A204.1 (cell line): Measurements from ENCODE around the gene KLRD1.
"Not testable (repeated sequence)": the region's sequence is repeated elsewhere in the genome, so short reads cannot be mapped to it uniquely, and the experiment has no call there.

Source experiments
- FAIRE-seq: peaks from 2 replicates; lab custom pipeline; 2012; peaks lifted over from hg19 to GRCh38; lab: Jason Lieb, UNC

The KLRD1 gene

DNA sequence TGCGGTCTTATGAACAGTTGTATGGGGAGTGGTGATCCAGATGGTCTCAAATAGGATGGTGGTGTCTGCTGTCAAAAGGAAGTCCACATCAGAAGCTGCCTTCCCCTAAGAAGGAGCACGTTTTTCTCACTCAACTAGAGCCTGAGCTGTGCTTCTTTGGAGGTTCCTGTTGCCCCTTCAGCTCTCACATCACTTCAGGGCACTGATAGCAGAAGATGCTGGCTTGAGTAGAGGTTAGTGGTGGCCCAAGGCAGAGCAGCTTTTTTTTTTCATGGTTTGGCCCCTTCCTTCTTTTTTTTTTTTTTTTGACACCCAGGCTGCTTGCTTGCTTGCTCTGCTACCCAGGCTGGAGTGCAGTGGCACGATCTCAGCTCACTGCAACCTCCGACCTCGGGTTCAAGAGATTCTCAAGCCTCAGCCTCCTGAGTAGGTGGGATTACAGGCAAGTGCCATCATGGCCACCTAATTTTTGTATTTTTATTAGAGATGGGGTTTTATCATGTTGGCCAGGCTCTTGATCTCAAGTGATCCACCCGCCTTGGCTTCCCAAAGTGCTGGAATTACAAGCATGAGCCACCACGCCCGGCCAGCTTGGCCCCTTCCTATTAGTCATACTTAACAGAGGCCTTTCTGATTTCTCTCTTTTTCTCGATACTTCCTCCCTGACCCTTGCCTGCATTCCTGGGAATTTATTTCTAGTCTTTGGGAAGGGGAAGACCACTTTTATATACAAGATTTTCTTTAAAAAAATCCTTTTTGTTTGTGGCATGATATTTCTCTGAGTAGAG, 31.6 kb downstream of the KLRD1 start:
- no peak for FAIRE-seq

DNA sequence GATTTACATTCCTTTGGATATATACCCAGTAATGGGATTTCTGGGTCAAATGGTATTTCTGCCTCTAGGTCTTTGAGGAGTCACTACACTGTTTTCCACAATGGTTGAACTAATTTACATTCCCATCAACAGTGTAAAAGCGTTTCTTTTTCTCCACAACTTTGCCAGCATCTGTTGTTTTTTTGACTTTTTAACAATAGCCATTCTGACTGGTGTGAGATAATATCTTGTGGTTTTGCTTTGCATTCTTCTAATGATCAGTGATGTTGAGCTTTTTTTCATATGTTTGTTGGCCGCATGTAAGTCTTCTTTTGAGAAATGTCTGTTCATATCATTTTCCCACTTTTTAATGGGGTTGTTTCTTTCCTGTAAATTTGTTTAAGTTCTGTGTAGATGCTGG, 33.3 kb downstream of the KLRD1 start:
- FAIRE-seq: not testable (repeated sequence)

DNA sequence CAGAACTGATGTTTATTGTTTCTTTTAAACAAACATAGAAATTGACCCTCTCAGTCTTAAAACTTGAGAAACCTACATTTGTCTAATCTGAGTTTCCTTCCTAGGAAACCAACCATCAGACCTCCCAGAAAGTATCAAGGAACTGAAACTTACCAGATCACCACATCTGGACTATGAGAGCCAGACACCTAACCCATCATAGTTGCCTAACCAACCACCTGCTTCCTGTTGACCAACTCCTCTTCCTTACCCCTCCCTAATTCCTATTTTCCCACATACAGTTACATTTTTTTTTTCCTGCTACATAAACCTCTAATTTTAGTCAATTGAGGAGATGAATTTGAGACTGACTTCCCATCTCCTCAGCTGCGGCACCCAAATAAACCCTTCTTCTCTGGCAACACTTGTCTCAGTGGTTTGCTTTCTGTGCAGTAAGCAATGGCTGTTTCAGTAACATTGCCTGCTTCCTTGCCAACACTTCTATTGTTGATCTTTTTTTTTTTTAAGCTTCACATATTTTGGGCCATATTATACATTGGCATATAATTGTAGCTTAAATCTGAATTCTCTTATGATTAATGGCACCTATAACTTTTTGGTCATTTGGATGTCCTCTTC, 34.3 kb downstream of the KLRD1 start:
- no peak for FAIRE-seq

DNA sequence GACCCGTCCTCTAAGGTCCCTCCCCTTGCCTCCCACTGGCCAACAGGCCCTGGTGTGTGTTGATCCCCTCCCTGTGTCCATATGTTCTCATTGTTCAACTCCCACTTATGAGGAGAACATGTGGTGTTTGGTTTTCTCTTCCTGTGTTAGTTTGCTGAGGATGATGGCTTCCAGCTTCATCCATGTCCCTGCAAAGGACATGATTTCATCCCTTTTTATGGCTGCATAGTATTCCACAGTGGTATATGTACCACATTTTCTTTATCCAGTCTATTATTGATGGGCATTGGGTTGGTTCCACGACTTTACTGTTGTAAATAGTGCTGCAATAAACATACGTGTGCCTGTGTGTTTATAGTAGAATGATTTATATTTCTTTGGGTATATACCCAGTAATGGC, 43.8 kb downstream of the KLRD1 start:
- not testable (repeated sequence) for FAIRE-seq

DNA sequence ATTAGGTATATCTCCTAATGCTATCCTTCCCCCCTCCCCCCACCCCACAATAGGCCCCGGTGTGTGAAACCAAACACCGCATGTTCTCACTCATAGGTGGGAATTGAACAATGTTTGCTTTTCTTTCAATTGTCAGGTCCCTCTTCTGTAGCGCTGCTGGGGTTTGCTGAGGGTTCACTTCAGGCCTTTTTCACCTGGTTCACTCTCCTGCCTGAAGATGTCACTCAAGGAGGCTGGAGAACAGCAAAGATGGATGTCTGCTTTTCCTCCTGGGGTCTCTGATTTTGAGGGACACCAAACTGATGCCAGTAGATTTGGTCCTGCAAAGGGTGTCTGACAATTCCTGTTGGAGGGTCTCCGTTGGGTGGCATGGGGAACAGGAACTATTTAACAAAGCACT, 46.4 kb downstream of the KLRD1 start:
- FAIRE-seq: no peak

DNA sequence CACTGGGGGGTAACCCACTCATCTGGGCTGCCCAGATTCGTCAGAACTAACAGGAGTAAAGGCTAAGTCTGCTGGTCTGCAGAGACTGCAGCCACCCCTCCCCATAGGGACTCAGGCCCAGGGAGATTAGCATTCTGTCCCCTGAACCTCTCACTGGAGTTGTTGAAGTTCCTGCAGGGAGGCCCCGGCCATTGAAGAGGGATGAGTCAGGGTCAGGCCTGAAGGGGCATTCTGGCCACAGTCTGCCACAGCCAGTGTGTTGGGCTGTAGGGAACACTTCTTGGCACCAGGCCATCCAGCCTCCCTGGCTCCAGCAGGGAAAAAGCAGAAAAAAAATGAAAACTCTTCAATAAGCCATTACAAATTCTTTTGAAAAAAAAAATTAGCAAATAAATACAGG, 46.8 kb downstream of the KLRD1 start:
- FAIRE-seq: no peak

DNA sequence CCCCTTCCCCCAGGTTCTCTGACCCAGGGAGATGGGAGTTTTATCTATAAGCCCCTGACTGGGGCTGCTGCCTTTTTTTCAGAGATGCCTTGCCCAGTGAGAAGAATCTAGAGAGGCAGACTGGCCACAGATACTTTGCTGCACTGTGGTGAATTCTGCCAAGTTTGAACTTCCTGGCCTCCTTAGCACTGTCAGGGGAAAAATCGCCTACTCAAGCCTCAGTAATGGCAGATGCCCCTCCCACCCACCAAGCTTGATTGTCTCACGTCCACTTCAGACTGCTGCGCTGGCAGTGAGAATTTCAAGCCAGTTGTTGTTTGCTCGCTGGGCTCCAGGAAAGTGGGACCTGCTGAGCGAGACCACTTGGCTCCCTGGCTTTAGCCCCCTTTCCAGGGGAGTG, 50.5 kb downstream of the KLRD1 start:
- FAIRE-seq: no peak

DNA sequence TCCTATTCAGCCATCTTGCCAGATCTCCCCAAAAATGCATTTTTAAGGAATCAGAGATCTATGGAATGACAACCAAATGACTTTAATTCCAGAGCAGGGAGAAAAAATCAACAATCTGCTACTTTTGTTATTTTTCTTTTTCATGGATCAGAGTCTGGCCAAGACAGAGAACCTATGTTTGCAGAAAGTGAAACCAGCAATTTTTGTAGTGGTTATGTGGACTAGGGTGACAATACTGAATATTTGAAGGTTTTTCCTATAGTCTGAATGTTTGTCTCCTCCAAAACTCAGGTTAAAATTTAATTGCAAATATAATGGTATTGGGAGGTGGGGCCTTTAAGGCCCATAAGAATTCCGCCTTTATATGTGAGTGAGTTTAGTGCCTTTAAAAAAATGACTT, 51.3 kb downstream of the KLRD1 start:
- FAIRE-seq: no peak

DNA sequence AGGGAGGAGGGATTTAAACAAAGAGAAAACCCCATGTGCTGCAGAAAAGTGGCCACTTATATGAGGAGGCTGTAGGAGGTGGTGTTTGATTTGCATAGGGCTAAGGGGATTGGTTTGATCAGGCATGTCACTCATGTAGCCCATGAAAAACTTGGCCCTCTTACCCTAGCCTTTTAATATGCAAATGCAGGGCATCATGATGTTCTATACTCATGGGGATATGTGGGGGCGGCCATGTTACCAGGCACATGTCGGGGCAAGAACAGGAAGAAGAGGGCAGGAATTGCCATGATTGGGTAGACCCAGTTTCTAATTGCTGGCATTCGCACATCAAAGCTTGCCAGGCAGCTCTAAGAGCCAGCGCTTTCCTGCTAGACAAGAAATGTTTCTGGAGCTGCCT, 53.4 kb downstream of the KLRD1 start:
- FAIRE-seq: no peak

DNA sequence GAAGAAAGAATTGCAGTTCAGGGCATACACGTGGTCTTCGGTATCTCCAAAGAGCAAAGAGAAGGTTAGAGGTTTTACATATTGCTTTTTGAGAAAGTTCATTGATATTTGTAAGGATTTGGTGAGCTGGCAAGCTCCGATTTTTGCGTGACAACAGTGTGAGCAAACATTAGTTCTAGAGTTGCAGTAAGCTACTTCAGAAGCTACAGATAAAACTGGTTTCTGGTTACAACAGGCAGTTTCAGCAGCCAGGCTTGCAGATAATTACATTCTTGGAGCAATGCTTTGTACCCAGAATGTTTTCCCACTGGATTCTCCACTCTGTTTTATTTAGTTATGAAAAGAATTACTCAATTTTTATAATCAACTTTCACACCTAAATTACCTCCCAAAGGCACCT, 54.0 kb downstream of the KLRD1 start:
- no peak for FAIRE-seq

DNA sequence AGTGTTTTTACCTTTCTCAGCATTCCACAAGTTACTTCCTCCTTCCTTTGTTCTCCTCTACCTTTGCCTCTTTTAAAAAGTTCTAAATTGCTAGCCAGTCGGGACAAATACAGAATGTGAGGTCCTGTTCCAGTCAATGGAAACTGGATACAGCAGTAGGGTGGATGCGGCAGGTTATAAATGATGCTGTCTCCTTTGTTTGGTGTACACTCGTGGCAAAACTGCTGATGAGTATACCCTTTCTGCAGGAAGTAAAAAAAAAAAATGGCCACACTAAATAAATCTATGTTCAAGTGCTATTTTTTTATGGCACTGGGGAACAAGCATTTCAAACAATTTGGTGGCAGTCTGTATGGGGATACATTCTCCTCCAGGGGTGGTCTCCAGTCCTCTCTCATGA, 54.7 kb downstream of the KLRD1 start:
- no peak for FAIRE-seq

DNA sequence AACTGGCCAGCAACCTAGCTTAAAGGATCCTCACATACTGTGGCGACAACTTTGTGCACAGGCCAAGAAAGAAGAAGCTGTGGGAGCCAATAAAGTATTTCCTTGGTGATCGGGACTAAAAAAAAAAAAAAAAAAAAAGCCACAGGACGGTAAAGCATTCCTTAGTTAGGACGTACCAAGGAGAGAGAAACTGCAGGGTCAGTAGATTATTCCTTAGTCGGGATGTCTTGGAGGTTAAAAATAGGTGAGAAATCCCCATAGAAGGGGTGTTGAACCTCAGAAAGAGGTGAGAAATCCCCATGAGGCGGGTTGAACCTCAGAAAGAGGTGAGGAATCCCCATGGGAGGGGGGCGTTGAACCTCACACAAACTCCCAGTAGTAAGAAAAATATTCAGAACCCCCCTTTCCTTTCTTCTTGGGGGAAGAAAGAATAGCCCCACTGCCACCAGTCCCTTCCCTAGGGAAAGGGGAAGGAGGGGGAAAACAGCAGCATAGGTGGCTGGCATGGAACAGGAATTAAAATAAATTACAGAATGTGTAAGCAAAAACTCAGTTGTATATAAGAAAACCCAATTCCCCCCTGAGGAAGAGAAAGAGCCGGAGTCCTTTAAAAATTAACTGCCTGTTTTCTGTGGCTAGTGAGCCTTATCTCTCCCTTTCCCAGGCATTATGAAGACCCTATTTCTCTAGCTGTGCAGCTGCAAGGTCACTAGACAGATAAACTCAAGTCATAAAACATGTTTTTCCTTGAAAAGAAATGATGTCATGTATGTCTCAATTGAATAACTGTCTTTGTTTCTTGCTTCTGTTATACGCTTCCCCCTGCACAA, 55.4 kb downstream of the KLRD1 start:
- FAIRE-seq: no peak

DNA sequence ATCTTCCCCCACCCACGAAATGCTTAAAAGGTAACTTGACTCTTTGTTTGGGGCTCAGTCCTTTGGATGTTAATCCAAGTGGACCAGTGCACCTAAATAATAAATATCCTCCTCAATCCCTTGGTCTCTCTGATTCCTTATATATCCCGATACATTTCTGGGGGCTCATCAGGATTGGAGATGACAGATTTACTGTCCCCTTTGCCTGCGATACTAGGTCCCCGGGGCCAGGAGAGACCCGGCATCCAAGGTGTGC, 55.9 kb downstream of the KLRD1 start:
- no peak for FAIRE-seq

DNA sequence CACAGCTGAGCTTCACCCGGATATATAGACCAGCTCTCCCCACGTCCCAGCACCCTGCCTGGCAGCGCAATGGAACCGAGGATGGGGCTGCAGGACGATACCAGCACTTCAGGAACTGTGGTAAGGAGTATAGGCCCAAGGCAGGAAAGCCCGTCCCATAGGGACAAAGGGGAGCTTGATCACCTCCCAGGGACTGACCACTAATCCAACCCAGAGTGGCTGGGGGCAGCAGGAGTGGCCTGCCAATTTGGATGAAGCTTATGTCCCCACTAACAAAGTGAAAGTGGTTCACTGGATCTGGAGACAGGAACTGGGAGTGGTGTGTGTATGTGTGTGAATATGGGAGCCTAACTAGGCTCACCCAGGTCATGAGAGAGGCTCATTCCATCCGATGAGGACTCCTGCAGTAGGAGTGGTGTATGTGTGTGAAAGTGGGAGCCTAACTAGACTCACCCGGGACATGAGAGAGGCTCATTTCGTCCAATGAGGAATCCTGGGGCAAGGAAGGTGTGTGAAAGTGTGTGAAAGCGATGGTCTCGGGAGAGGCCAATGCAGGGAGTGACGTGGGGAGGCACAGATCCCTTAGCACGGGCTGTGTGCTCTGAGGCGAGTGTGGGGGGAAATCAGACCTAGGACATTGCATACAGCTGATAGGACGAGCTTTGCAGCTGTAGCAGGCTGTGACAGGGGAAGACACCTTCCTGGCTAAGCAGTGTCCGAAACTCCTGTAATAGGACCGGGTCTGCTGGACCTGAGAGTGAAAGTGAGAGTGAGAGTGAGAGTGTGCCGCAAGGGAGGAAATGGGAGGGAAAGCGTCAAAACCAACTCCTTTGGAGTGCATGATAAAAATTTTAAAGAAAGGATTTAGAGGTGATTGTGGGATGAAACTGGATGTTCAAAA, 56.5 kb downstream of the KLRD1 start:
- FAIRE-seq: no peak

DNA sequence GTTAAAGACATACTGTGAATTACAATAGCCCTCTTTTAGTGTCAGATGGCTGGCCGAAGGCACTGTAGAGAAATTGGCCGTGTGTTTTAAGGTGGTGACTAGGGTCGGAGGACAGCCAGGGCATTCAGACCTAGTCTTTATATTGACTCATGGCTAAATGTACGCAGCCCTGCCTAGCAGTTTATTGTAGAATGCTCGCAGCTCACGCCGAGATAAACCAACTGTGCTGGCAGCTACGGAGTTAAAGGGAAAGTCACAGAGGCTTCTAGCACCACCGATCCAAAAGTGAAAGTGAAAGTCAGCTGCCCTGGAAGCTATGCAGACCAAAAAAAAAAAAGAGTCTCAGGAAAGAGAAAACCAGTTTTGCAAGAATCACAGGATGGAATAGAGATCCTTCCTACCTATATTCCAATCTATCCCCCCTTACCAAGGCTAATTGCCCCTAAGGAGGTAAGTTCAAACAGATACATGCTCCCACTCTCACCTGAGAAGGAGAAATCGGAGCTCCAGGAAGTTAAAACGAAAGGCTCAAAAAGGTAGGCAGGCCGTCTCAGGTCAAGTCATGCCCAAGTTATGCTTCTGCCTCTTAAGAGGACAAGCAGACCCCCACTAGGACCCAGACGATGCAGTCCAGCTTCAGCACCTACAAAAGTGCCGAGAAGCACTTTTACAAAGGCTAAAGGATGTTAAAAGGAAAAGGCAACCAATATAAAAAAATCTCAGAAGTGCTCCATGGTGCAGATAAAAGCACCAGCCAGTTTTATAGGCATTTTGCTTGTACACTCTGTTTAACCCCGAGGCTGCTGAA, 57.3 kb downstream of the KLRD1 start:
- FAIRE-seq: no peak

DNA sequence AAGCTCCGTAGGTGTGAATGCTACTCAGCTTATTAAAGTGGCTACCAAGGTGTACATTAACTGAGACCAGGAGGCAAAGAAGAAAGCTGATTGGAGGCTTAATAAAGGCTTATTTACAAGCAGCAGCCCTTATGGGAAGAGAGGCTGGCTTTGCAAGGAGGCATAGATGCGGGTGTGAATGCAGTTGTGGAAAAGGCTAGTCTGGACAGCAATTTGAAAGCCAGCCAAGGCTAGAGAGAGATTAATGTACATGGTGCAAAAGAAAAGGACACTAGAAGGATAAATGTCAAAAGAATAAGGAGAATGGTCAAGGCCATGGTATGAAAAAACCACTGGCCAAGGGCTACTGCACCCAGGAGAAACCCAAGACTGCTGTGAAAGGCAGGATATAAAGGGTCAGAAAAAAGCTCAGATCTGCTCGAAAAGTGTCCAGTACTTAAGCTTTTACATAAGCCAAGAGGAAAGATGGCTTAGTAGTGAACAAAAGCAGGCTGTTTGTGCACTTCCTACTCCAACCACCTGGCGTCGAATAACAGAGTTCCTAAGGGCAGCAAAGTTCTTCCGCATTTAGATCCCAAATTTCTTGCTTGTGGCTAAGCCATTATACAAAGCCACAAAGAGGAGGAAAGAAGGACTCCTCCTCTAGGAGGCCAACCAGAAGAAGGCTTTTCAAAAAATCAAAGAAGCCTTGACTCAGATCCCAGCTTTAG, 58.2 kb downstream of the KLRD1 start:
- no peak for FAIRE-seq

DNA sequence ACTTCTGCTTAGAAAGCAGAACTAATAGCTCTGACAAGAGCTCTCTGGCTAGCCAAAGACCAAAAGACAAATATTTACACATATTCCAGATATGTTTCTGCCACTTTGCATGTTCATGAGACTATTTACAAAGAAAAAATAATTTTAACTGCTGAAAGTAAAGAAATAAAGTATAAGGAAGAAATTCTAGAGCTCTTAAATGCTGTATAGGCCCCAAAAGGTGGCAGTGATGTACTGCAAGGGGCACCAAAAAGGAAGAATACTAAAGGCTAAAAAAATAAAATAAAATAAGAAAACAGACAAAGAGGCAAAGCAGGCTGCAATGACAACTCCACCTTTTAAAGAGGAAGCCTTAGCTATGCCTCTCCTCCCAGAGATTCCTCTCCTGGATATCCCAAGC, 59.2 kb downstream of the KLRD1 start:
- no peak for FAIRE-seq

DNA sequence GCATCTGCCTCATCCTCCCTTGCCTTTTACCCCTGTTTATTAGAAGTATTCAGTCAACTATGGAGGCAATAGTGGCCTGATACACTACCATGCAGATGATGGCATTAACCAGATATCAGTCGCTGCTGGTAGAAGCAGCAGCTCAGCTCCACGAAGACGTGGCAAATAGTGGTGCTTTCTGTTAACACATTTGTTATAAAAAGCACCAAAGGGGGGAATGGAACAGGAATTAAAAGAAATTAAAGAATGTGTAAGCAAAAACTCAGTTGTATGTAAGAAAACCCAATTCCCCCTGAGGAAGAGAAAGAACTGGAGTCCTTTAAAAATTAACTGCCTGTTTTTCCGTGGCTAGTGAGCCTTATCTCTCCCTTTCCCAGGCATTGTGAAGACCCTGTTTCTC, 60.0 kb downstream of the KLRD1 start:
- FAIRE-seq: not testable (repeated sequence)

DNA sequence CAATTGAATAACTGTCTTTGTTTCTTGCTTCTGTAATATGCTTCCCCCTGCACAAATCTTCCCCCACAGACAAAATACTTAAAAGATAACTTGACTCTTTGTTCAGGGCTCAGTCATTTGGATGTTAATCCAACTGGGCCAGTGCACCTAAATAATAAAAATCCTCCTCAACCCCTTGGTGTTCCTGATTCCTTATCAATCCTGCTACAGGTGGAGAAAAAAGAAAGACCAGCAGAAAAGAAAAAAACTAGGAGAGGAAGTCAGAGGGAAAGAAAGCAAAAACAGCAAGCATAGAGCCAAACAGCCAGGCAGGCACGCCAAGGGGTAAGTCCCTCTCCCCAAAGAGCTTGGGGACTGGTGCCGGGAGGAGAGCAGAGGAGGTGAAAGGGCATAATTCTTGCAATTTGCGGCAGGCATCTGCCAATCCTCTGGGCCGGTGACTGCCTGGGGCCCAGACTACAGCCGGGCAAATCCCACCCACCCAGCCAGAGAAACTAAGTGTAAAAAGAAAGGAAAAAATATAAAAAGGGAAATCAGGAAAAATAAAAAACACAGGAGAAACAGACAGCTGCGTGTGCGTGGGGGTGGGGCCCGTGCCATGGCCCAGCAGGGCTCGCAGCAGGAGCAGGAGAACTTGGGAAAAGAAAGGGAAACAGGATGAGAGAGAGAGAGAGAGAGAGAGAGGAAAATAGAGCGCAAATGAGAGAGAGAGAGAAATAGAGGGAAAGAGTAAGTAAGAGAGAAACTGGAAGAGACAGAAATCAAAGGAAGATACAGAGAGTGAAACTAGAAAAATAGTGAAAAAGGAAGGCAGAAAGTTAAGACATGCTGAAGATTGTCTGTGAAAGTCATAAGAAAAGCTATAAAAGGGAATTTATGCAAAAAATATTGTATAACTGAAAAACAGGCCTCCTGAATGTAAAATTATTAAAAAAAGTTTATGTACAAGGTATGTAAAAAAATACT, 60.8 kb downstream of the KLRD1 start:
- no peak for FAIRE-seq
